Upper lobe of left lung (tissue), 6 donors: ENCODE measurements around the gene COG4. TPM values are rescaled to one million over a fixed set of nuclear protein-coding genes. Genes with fewer than 3 reads are reported as not detected.

Experiments used
- ATAC-seq, 2 donors: fragments of 200-7000 bp; cut with Tn5 transposase; one replicate each; pipeline ENCODE4 v1.9.1; 2022; ENCODE audit warnings: mild to moderate bottlenecking in 2 of 2, moderate library complexity in 2 of 2; ENCODE audit not compliant: low FRiP score in 2 of 2
- DNase-seq, 2 donors: peaks; one replicate each; pipeline ENCODE4 v3.0.0-alpha.2; 2019 to 2020
- H3K27ac ChIP-seq, 4 donors: fragments of 200-600 bp; sonication (generic); one replicate each; pipeline ENCODE4 v1.5.1; 2016 to 2019
- H3K27me3 ChIP-seq, 4 donors: fragments of 200-600 bp; sonication (generic); one replicate each; pipeline ENCODE4 v1.5.1; 2017 to 2019
- H3K36me3 ChIP-seq, 4 donors: fragments of 200-600 bp; sonication (generic); one replicate each; pipeline ENCODE4 v1.5.1; 2016 to 2019
- H3K4me1 ChIP-seq, 4 donors: fragments of 200-600 bp; sonication (generic); one replicate each; pipeline ENCODE4 v1.5.1; 2018 to 2019
- H3K4me3 ChIP-seq, 4 donors: fragments of 200-600 bp; sonication (generic); one replicate each; pipeline ENCODE4 v1.5.1; 2017 to 2019; ENCODE audit warnings: mild to moderate bottlenecking in 2 of 4, moderate library complexity in 1 of 4
- H3K9me3 ChIP-seq, 4 donors: fragments of 200-600 bp; sonication (generic); one replicate each; pipeline ENCODE4 v1.5.1; 2018 to 2019
- CTCF ChIP-seq, 6 experiments: fragments of 450-650 bp in 4 of 6; fragments of 200-600 bp in 2 of 6; sonication (generic) in 2 of 6; IDR thresholded peaks; one replicate each; pipeline ENCODE4 v1.5.1; 2016 to 2019; ENCODE audit warnings: antibody characterized with exemption in 6 of 6
- EP300 ChIP-seq, 4 donors: sonication (generic); formaldehyde crosslinking; IDR thresholded peaks; one replicate each; pipeline ENCODE4 v1.5.1; 2017; ENCODE audit warnings: antibody characterized with exemption in 4 of 4, control low read depth in 2 of 4
- POLR2A ChIP-seq, 4 donors: fragments of 450-650 bp; IDR thresholded peaks; one replicate each; pipeline ENCODE4 v1.5.1; 2016 to 2017; ENCODE audit warnings: antibody characterized with exemption in 4 of 4, mild to moderate bottlenecking in 2 of 4
- POLR2AphosphoS5 ChIP-seq, 2 donors: sonication (generic); formaldehyde crosslinking; IDR thresholded peaks; one replicate each; pipeline ENCODE4 v1.5.1; 2017; ENCODE audit warnings: antibody characterized with exemption in 2 of 2
- WGBS, 2 donors: methylation state at CpG; one replicate each; pipeline ENCODE4 v1.1.5; 2017 to 2018; 5-methylcytosine and 5-hydroxymethylcytosine counted together
- total RNA-seq, 6 donors: library from RNA; depleted of rRNA in 4 of 6; stranded (reverse); fragments of >200 nt in 4 of 6; gene quantifications; one replicate each; pipeline versions ENCODE4 v1.1.0 to v1.2.1, GENCODE V29; 2016 to 2021
- donor health status: DM: no; HTN: no; CAD: no; lungs with moderate emphysema.
- donor health status: DM: no; HTN: yes; CAD: no; lungs with severe emphysema.

The COG4 gene
- total RNA-seq, 6 donors from 2014 or later = 35.0 to 111 (median 59.6) TPM

GRCh38 chr16:70472786-70473433, 50.4 kb downstream of the COG4 start:
- WGBS, 2 donors = 93% methylated on average over 6 to 19 of the region's 28 CpGs
- ATAC-seq = no peak
- no peaks in the 10 kb centered on the region for H3K9me3 ChIP-seq
- TF ChIP-seq EP300 (IDR thresholded peaks at IDR 0.05) (no peak), POLR2A (IDR thresholded peaks at IDR 0.05) (no peak), CTCF (IDR thresholded peaks at IDR 0.05) (no peak), POLR2AphosphoS5 (IDR thresholded peaks at IDR 0.05) (no peak)
- peaks cover 7 to 57% (median 28%) of the 10 kb centered on the region in 4 donors for H3K36me3 ChIP-seq
- peak in 1 of 2 donors; percentile 81 for DNase-seq
- no peak overlapping the region for H3K27ac ChIP-seq
- H3K27me3 ChIP-seq = no peaks in the 10 kb centered on the region
- H3K4me1 ChIP-seq = peaks cover 0 to 2% (median 0%) of the 10 kb centered on the region in 4 donors
- no peak overlapping the region for H3K4me3 ChIP-seq

- ATAC-seq (peak; percentile 7 to 27), DNase-seq (peak; percentile 36 to 75)
- 80 to 81% methylated on average over 6 to 13 of the region's 17 CpGs for WGBS, 2 donors
- no peaks in the 10 kb centered on the region for H3K4me1 ChIP-seq
- no peaks in the 10 kb centered on the region for H3K27me3 ChIP-seq
- no peak overlapping the region for H3K4me3 ChIP-seq
- H3K9me3 ChIP-seq = no peaks in the 10 kb centered on the region
- H3K36me3 ChIP-seq = peaks cover 5 to 63% (median 34%) of the 10 kb centered on the region in 4 donors
- no peak overlapping the region for H3K27ac ChIP-seq
- TF ChIP-seq CTCF (IDR thresholded peaks at IDR 0.05) (peak; percentile 18 to 65 (median 27)), POLR2AphosphoS5 (IDR thresholded peaks at IDR 0.05) (no peak)
These were observed 52.4 kb downstream of the COG4 start for GRCh38 chr16:70470927-70471341.

- Histone ChIP-seq H3K4me3 (no peak overlapping the region), H3K4me1 (no peaks in the 10 kb centered on the region), H3K27ac (no peak overlapping the region), H3K9me3 (no peaks in the 10 kb centered on the region), H3K36me3 (peaks cover 5 to 64% (median 32%) of the 10 kb centered on the region in 4 donors), H3K27me3 (no peaks in the 10 kb centered on the region)
- TF ChIP-seq POLR2A (IDR thresholded peaks at IDR 0.05) (no peak), CTCF (IDR thresholded peaks at IDR 0.05) (no peak), POLR2AphosphoS5 (IDR thresholded peaks at IDR 0.05) (no peak), EP300 (IDR thresholded peaks at IDR 0.05) (no peak)
- ATAC-seq = peak in 1 of 2 donors; percentile 1
- no peak for DNase-seq
- WGBS, 2 donors = 91 to 92% methylated on average over 6 to 10 of the region's 10 CpGs
These were observed 53.0 kb downstream of the COG4 start for GRCh38 chr16:70470141-70470926.

GRCh38 chr16:70468776-70469525, 54.4 kb downstream of the COG4 start:
- 93 to 94% methylated on average over 9 to 16 of the region's 16 CpGs for WGBS, 2 donors
- peaks cover 5 to 61% (median 29%) of the 10 kb centered on the region in 4 donors for H3K36me3 ChIP-seq

More at GRCh38 chr16:70468776-70469525, 54.4 kb downstream of the COG4 start:
- Histone ChIP-seq H3K4me3 (no peak overlapping the region), H3K9me3 (no peaks in the 10 kb centered on the region), H3K4me1 (no peaks in the 10 kb centered on the region), H3K27me3 (no peaks in the 10 kb centered on the region), H3K27ac (no peak overlapping the region)
- TF ChIP-seq POLR2A (IDR thresholded peaks at IDR 0.05) (no peak), POLR2AphosphoS5 (IDR thresholded peaks at IDR 0.05) (no peak), EP300 (IDR thresholded peaks at IDR 0.05) (no peak), CTCF (IDR thresholded peaks at IDR 0.05) (no peak)
- DNase-seq (peak in 1 of 2 donors; percentile 70), ATAC-seq (no peak)
